Liver (tissue), 9 donors: Measurements from ENCODE around the gene PDCD6IP. TPM values are rescaled to one million over a fixed set of nuclear protein-coding genes. Genes with fewer than 3 reads are reported as not detected.

Source experiments
- DNase-seq: peaks from one replicate; pipeline ENCODE4 v3.0.0-alpha.2; 2017; ENCODE audit warnings: low spot score
- H3K27ac ChIP-seq, 2 donors: one replicate each; pipeline ENCODE4 v1.7.0; 2013; ENCODE audit warnings: inconsistent platforms in 2 of 2, low read length in 2 of 2, control low read depth in 1 of 2, low read depth in 1 of 2, mild to moderate bottlenecking in 1 of 2
- H3K27me3 ChIP-seq, 4 donors: one replicate each; pipeline versions ENCODE4 v1.6.1 to v1.7.0; 2013; ENCODE audit warnings: low read length in 3 of 4, inconsistent platforms in 1 of 4, mild to moderate bottlenecking in 1 of 4, moderate library complexity in 1 of 4; ENCODE audit not compliant: control insufficient read depth in 4 of 4, insufficient read depth in 4 of 4
- H3K36me3 ChIP-seq, 4 donors: one replicate each; pipeline versions ENCODE4 v1.6.1 to v1.7.0; 2013; ENCODE audit warnings: low read length in 3 of 4, mild to moderate bottlenecking in 3 of 4, low read depth in 1 of 4, moderate library complexity in 1 of 4; ENCODE audit not compliant: control insufficient read depth in 4 of 4, insufficient read depth in 3 of 4
- H3K4me1 ChIP-seq, 4 donors: one replicate each; pipeline versions ENCODE4 v1.6.1 to v1.7.0; 2013; ENCODE audit warnings: low read length in 3 of 4, mild to moderate bottlenecking in 3 of 4, moderate library complexity in 1 of 4; ENCODE audit not compliant: control insufficient read depth in 4 of 4, insufficient read depth in 4 of 4
- H3K4me3 ChIP-seq, 3 donors: one replicate each; pipeline versions ENCODE4 v1.6.1 to v1.7.0; 2013; ENCODE audit warnings: low read length in 3 of 3, control low read depth in 1 of 3, low read depth in 1 of 3, mild to moderate bottlenecking in 1 of 3
- H3K9ac ChIP-seq, 2 donors: one replicate each; pipeline ENCODE4 v1.7.0; 2013; ENCODE audit warnings: low read length in 2 of 2, mild to moderate bottlenecking in 2 of 2, moderate library complexity in 2 of 2, control low read depth in 1 of 2, low read depth in 1 of 2
- H3K9me3 ChIP-seq, 4 donors: one replicate each; pipeline versions ENCODE4 v1.6.1 to v1.7.0; 2013; ENCODE audit warnings: low read length in 3 of 4; ENCODE audit not compliant: control insufficient read depth in 4 of 4
- EGR1 ChIP-seq, 2 donors: IDR thresholded peaks; 2 replicates each; pipeline ENCODE4 v1.6.1; 2016 to 2018; ENCODE audit warnings: antibody characterized with exemption in 2 of 2, low read depth in 2 of 2
- FOXA1 ChIP-seq: IDR thresholded peaks from 2 replicates; pipeline ENCODE4 v1.6.1; 2016; ENCODE audit warnings: antibody characterized with exemption
- FOXA2 ChIP-seq: IDR thresholded peaks from 2 replicates; pipeline ENCODE4 v1.6.1; 2016; ENCODE audit warnings: antibody characterized with exemption
- GABPA ChIP-seq, 2 donors: IDR thresholded peaks in 1 of 2; conservative IDR thresholded peaks in 1 of 2; 2 replicates each; pipeline ENCODE4 v1.6.1; 2016; ENCODE audit warnings: antibody characterized with exemption in 2 of 2, mild to moderate bottlenecking in 1 of 2, moderate library complexity in 1 of 2
- HNF4A ChIP-seq, 2 donors: conservative IDR thresholded peaks; 2 replicates each; pipeline ENCODE4 v1.6.1; 2016; ENCODE audit warnings: antibody characterized with exemption in 2 of 2, mild to moderate bottlenecking in 2 of 2
- HNF4G ChIP-seq: IDR thresholded peaks from 2 replicates; pipeline ENCODE4 v1.6.1; 2016; ENCODE audit warnings: antibody characterized with exemption
- JUND ChIP-seq, 2 donors: IDR thresholded peaks; 2 replicates each; pipeline ENCODE4 v1.6.1; 2016; ENCODE audit warnings: antibody characterized with exemption in 2 of 2
- NR2F2 ChIP-seq: IDR thresholded peaks from 2 replicates; pipeline ENCODE4 v1.6.1; 2016; ENCODE audit warnings: antibody characterized with exemption
- RAD21 ChIP-seq, 2 donors: IDR thresholded peaks; 2 replicates each; pipeline ENCODE4 v1.6.1; 2016; ENCODE audit warnings: antibody characterized with exemption in 2 of 2, mild to moderate bottlenecking in 2 of 2
- RXRA ChIP-seq, 2 donors: IDR thresholded peaks; 2 replicates each; pipeline ENCODE4 v1.6.1; 2017 to 2018; ENCODE audit warnings: antibody characterized with exemption in 2 of 2, mild to moderate bottlenecking in 1 of 2
- SP1 ChIP-seq: IDR thresholded peaks from 2 replicates; pipeline ENCODE4 v1.6.1; 2018; ENCODE audit warnings: antibody characterized with exemption, mild to moderate bottlenecking
- TAF1 ChIP-seq: conservative IDR thresholded peaks from 2 replicates; pipeline ENCODE4 v1.6.1; 2016; ENCODE audit warnings: antibody characterized with exemption, mild to moderate bottlenecking
- YY1 ChIP-seq: IDR thresholded peaks from 2 replicates; pipeline ENCODE4 v1.6.1; 2016; ENCODE audit warnings: antibody characterized with exemption, mild to moderate bottlenecking
- WGBS: extraction: QIAGEN DNeasy Blood & Tissue Kit; methylation state at CpG from one replicate; pipeline ENCODE4 v1.1.7; 2013; 5-methylcytosine and 5-hydroxymethylcytosine counted together
- polyA plus RNA-seq, 2 donors: library from polyadenylated mRNA; stranded (reverse) in 1 of 2; unstranded in 1 of 2; fragments of 200-250 nt in 1 of 2; fragments of >200 nt in 1 of 2; fragmentation: Nextera tagmentation in 1 of 2; extraction: Ambion mirVana in 1 of 2; gene quantifications; one replicate each; pipeline versions ENCODE4 v1.2.1 to v1.2.3, GENCODE V29; 2013 to 2015
- total RNA-seq, 2 donors: library from RNA; depleted of rRNA; stranded (reverse); fragments of >200 nt; gene quantifications; one replicate each; pipeline ENCODE4 v1.2.3, GENCODE V29; 2014
- TF ChIP-seq, protein P1 (sequence below): fragments of 150-350 bp; IDR thresholded peaks from 2 replicates; pipeline ENCODE4 v1.5.1; 2017; ENCODE audit warnings: improper control_type of control experiment, low read depth, low read length; ENCODE audit not compliant: missing input control
- TF ChIP-seq, protein P2 (sequence below): IDR thresholded peaks from 2 replicates; pipeline ENCODE4 v1.6.1; 2016; ENCODE audit warnings: antibody characterized with exemption
- TF ChIP-seq, protein P3 (sequence below): IDR thresholded peaks from 2 replicates; pipeline ENCODE4 v1.6.1; 2016; ENCODE audit warnings: antibody characterized with exemption
- TF ChIP-seq, protein P4 (sequence below): IDR thresholded peaks from 2 replicates; pipeline ENCODE4 v1.6.1; 2016; ENCODE audit warnings: antibody characterized with exemption
- TF ChIP-seq, protein P5 (sequence below): IDR thresholded peaks from 2 replicates; pipeline ENCODE4 v1.6.1; 2016; ENCODE audit warnings: antibody characterized with exemption, mild to moderate bottlenecking
- donor health status: healthy.
- donor health status: healthy.
- donor health status: healthy.
- donor health status: healthy.
- donor health status: healthy.

The PDCD6IP gene
- total and polyA plus RNA-seq, 4 donors = 31.9 to 73.8 (median 47.9) TPM

DNA sequence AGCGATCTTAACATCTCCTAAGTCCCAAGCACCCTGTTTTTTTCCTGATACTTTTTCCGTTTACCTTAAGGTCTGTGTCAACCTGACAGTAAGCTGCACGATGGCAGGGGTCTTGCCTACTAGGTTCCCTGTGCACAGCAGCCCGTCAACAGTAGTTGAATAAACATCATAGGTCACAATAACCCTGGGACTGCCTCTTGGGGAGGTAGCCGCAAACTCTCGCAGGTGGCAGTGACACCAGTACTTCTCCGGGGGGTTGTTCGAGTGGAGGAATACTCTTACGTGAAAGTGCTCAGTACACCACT lies 365 bp upstream of the PDCD6IP start:
- DNase-seq = no peak
- under 1% methylated on average over 9 of the region's 9 CpGs for WGBS

DNA sequence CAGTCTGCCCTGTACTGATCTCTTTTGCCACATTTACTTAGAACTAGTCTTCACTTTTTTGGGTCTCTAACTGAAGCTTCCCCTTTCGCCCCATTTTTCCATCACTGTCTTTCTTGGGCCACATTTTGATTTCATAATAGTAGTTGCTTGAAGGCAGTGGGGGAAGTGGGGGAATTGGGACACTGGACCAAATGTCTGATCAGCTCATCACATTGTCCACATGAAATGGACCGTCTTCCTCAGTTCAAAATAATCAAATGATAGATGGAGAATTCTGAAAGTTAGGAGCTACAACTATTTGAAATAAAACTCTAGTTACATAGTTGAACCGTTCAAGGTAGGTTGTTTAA lies 747 bp downstream of the PDCD6IP start:
- peaks cover 6 to 41% (median 25%) of the 10 kb centered on the region in 4 donors for H3K4me1 ChIP-seq

More for the DNA sequence above, 365 bp upstream of the PDCD6IP start:
- H3K27ac ChIP-seq = peak overlapping the region; percentile 92 to 95
- H3K4me1 ChIP-seq = peaks cover 6 to 41% (median 25%) of the 10 kb centered on the region in 4 donors
- H3K9me3 ChIP-seq = no peaks in the 10 kb centered on the region
- peak overlapping the region; percentile 80 to 94 (median 85) for H3K4me3 ChIP-seq
- TF ChIP-seq, protein P1, sequence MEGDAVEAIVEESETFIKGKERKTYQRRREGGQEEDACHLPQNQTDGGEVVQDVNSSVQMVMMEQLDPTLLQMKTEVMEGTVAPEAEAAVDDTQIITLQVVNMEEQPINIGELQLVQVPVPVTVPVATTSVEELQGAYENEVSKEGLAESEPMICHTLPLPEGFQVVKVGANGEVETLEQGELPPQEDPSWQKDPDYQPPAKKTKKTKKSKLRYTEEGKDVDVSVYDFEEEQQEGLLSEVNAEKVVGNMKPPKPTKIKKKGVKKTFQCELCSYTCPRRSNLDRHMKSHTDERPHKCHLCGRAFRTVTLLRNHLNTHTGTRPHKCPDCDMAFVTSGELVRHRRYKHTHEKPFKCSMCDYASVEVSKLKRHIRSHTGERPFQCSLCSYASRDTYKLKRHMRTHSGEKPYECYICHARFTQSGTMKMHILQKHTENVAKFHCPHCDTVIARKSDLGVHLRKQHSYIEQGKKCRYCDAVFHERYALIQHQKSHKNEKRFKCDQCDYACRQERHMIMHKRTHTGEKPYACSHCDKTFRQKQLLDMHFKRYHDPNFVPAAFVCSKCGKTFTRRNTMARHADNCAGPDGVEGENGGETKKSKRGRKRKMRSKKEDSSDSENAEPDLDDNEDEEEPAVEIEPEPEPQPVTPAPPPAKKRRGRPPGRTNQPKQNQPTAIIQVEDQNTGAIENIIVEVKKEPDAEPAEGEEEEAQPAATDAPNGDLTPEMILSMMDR = no peak
- peak in 1 of 2 donors; percentile 0 for TF ChIP-seq EGR1 (IDR thresholded peaks at IDR 0.05; ENCODE audit: low read depth in 2 of 2)
- no peak for TF ChIP-seq RXRA (IDR thresholded peaks at IDR 0.05)
- no peak for TF ChIP-seq HNF4G
- TF ChIP-seq HNF4A (conservative IDR thresholded peaks at IDR 0.05) = peak in 1 of 2 donors; percentile 21
- no peak for TF ChIP-seq RAD21 (IDR thresholded peaks at IDR 0.05)
- TF ChIP-seq, protein P2, sequence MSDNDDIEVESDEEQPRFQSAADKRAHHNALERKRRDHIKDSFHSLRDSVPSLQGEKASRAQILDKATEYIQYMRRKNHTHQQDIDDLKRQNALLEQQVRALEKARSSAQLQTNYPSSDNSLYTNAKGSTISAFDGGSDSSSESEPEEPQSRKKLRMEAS = no peak
- TF ChIP-seq GABPA (IDR thresholded peaks at IDR 0.05 in 1 of 2, conservative IDR thresholded peaks at IDR 0.05 in 1 of 2) = no peak
- peak; percentile 37 for TF ChIP-seq FOXA2
- peak; percentile 40 for TF ChIP-seq FOXA1
- no peaks in the 10 kb centered on the region for H3K27me3 ChIP-seq
- peaks cover 0 to 1% (median 0%) of the 10 kb centered on the region in 4 donors for H3K36me3 ChIP-seq
- peak overlapping the region; percentile 8 to 71 for H3K9ac ChIP-seq

More for the DNA sequence above, 747 bp downstream of the PDCD6IP start:
- DNase-seq = no peak
- peaks cover 0 to 4% (median 1%) of the 10 kb centered on the region in 4 donors for H3K36me3 ChIP-seq
- H3K9ac ChIP-seq = peak overlapping the region; percentile 71 to 75
- no peaks in the 10 kb centered on the region for H3K9me3 ChIP-seq
- TF ChIP-seq, protein P2 = no peak
- TF ChIP-seq, protein P3, sequence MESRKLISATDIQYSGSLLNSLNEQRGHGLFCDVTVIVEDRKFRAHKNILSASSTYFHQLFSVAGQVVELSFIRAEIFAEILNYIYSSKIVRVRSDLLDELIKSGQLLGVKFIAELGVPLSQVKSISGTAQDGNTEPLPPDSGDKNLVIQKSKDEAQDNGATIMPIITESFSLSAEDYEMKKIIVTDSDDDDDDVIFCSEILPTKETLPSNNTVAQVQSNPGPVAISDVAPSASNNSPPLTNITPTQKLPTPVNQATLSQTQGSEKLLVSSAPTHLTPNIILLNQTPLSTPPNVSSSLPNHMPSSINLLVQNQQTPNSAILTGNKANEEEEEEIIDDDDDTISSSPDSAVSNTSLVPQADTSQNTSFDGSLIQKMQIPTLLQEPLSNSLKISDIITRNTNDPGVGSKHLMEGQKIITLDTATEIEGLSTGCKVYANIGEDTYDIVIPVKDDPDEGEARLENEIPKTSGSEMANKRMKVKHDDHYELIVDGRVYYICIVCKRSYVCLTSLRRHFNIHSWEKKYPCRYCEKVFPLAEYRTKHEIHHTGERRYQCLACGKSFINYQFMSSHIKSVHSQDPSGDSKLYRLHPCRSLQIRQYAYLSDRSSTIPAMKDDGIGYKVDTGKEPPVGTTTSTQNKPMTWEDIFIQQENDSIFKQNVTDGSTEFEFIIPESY = no peak
- TF ChIP-seq RXRA (IDR thresholded peaks at IDR 0.05) (no peak), EGR1 (IDR thresholded peaks at IDR 0.05; ENCODE audit: low read depth in 2 of 2) (no peak), GABPA (IDR thresholded peaks at IDR 0.05 in 1 of 2, conservative IDR thresholded peaks at IDR 0.05 in 1 of 2) (no peak), NR2F2 (no peak), JUND (IDR thresholded peaks at IDR 0.05) (no peak), FOXA2 (no peak), HNF4G (no peak), RAD21 (IDR thresholded peaks at IDR 0.05) (no peak), SP1 (no peak), HNF4A (conservative IDR thresholded peaks at IDR 0.05) (no peak), FOXA1 (no peak), TAF1 (no peak), YY1 (no peak)
- TF ChIP-seq, protein P1 = no peak
- TF ChIP-seq, protein P4, sequence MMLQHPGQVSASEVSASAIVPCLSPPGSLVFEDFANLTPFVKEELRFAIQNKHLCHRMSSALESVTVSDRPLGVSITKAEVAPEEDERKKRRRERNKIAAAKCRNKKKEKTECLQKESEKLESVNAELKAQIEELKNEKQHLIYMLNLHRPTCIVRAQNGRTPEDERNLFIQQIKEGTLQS = no peak
- TF ChIP-seq, protein P5, sequence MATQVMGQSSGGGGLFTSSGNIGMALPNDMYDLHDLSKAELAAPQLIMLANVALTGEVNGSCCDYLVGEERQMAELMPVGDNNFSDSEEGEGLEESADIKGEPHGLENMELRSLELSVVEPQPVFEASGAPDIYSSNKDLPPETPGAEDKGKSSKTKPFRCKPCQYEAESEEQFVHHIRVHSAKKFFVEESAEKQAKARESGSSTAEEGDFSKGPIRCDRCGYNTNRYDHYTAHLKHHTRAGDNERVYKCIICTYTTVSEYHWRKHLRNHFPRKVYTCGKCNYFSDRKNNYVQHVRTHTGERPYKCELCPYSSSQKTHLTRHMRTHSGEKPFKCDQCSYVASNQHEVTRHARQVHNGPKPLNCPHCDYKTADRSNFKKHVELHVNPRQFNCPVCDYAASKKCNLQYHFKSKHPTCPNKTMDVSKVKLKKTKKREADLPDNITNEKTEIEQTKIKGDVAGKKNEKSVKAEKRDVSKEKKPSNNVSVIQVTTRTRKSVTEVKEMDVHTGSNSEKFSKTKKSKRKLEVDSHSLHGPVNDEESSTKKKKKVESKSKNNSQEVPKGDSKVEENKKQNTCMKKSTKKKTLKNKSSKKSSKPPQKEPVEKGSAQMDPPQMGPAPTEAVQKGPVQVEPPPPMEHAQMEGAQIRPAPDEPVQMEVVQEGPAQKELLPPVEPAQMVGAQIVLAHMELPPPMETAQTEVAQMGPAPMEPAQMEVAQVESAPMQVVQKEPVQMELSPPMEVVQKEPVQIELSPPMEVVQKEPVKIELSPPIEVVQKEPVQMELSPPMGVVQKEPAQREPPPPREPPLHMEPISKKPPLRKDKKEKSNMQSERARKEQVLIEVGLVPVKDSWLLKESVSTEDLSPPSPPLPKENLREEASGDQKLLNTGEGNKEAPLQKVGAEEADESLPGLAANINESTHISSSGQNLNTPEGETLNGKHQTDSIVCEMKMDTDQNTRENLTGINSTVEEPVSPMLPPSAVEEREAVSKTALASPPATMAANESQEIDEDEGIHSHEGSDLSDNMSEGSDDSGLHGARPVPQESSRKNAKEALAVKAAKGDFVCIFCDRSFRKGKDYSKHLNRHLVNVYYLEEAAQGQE = no peak
- peak overlapping the region; percentile 80 to 94 (median 85) for H3K4me3 ChIP-seq
- no peaks in the 10 kb centered on the region for H3K27me3 ChIP-seq
- H3K27ac ChIP-seq = peak overlapping the region; percentile 92 to 95
- 19% methylated on average over 3 of the region's 3 CpGs for WGBS
